Testis (tissue), 3 donors: ENCODE data around the gene TULP4. TPM values are rescaled to one million over a fixed set of nuclear protein-coding genes. Genes with fewer than 3 reads are reported as not detected.

ENCODE experiments used
- DNase-seq: peaks from one replicate; pipeline ENCODE4 v3.0.0-alpha.2; 2019
- H3K27ac ChIP-seq, 2 donors: fragments of 200-600 bp; sonication (generic); one replicate each; pipeline ENCODE4 v1.5.1; 2019
- H3K27me3 ChIP-seq: fragments of 200-600 bp; sonication (generic); one replicate; pipeline ENCODE4 v1.5.1; 2019
- H3K36me3 ChIP-seq: fragments of 200-600 bp; sonication (generic); one replicate; pipeline ENCODE4 v1.5.1; 2017; ENCODE audit warnings: low read depth; ENCODE audit errors: missing control alignments
- H3K4me1 ChIP-seq: fragments of 200-600 bp; sonication (generic); one replicate; pipeline ENCODE4 v1.5.1; 2019
- H3K4me3 ChIP-seq, 2 donors: fragments of 200-600 bp; sonication (generic); one replicate each; pipeline ENCODE4 v1.5.1; 2017 to 2019
- H3K9me3 ChIP-seq: fragments of 200-600 bp; sonication (generic); one replicate; pipeline ENCODE4 v1.5.1; 2017
- POLR2A ChIP-seq: fragments of 450-650 bp; IDR thresholded peaks from one replicate; pipeline ENCODE4 v1.6.1; 2017; ENCODE audit warnings: antibody characterized with exemption, mild to moderate bottlenecking, moderate library complexity
- WGBS, 2 donors: methylation state at CpG; one replicate each; pipeline ENCODE4 v1.1.5; 2018; 5-methylcytosine and 5-hydroxymethylcytosine counted together
- intact Hi-C: fragments of 100-400 bp; cut with DNase I; formaldehyde crosslinking; loops from one replicate; pipeline ENCODE4 v1.15.1; 2023; ENCODE audit warnings: low total_unique reads
- polyA plus RNA-seq: library from polyadenylated mRNA; stranded (reverse); fragments of 350-450 nt; fragmentation: Illumina TruSeq; extraction: RNeasy Lipid Tissue Mini Kit (QIAGEN cat#74804); gene quantifications from one replicate; pipeline ENCODE4 v1.2.3, GENCODE V29; 2014; ENCODE audit warnings: low read depth, low replicate concordance; ENCODE audit not compliant: insufficient read depth
- total RNA-seq, 2 donors: library from RNA; depleted of rRNA; stranded (reverse); fragments of >200 nt; gene quantifications; one replicate each; pipeline ENCODE4 v1.2.3, GENCODE V29; 2016
- TF ChIP-seq, protein P1 (sequence below), 3 experiments: fragments of 450-650 bp in 2 of 3; fragments of 200-600 bp in 1 of 3; sonication (generic) in 1 of 3; IDR thresholded peaks; one replicate each; pipeline ENCODE4 v1.5.1; 2016 to 2019; ENCODE audit warnings: antibody characterized with exemption in 3 of 3, mild to moderate bottlenecking in 2 of 3, moderate library complexity in 1 of 3

Gene TULP4
- total and polyA plus RNA-seq, 3 donors from 2014 or later = 18.0 to 211 (median 116) TPM

DNA sequence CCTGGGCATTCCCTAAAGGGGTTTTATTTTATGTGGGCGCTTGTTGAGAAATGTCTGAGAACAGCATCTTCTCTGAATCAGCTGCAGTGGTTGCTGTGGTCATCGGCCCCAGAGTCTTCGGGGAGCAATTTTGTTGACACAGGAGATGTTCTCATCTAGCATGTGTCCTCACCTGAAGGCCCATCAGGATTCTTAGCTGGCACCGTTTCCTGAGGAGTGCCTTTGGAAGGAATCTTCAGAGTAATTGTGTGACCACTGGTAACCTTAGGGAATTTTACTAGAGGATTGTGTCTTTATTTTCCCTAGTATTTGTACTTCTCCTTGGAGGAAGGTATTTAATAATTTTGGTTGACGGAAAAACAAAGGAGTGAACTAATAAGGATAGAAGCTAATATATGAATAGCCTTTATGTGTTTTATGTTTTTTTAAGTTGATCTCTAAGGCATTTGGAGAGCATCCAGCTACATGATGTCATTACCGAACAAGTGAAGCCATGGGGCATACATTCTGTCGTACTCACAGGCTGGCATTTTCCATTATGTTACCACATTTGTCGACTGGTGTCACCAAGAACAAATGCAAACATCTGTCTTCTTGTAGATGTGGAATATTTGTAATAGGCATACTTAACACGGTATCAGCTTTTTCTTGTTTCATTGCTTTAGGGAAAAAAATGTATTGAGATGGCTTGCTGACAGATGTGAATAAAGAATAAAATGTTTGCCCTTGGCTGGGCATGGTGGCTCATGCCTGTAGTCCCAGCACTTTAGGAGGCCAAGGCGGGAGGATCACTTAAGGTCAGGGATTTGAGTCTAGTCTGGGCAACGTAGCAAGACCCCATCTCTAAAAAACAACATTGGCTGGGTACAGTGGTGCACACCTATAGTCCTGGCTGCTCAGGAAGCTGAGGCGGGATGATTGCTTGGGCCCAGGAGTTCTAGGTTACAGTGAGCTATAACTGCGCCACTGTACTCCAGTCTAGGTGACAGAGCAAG lies 41.9 kb downstream of the TULP4 start:
- Histone ChIP-seq H3K36me3 (no peaks in the 10 kb centered on the region), H3K27ac (no peak overlapping the region), H3K27me3 (no peaks in the 10 kb centered on the region), H3K9me3 (no peaks in the 10 kb centered on the region), H3K4me1 (no peaks in the 10 kb centered on the region), H3K4me3 (no peak overlapping the region)
- TF ChIP-seq, protein P1, sequence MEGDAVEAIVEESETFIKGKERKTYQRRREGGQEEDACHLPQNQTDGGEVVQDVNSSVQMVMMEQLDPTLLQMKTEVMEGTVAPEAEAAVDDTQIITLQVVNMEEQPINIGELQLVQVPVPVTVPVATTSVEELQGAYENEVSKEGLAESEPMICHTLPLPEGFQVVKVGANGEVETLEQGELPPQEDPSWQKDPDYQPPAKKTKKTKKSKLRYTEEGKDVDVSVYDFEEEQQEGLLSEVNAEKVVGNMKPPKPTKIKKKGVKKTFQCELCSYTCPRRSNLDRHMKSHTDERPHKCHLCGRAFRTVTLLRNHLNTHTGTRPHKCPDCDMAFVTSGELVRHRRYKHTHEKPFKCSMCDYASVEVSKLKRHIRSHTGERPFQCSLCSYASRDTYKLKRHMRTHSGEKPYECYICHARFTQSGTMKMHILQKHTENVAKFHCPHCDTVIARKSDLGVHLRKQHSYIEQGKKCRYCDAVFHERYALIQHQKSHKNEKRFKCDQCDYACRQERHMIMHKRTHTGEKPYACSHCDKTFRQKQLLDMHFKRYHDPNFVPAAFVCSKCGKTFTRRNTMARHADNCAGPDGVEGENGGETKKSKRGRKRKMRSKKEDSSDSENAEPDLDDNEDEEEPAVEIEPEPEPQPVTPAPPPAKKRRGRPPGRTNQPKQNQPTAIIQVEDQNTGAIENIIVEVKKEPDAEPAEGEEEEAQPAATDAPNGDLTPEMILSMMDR (IDR thresholded peaks at IDR 0.05) = no peak
- TF ChIP-seq POLR2A = no peak
- DNase-seq = no peak
- 94 to 96% methylated on average over 13 of the region's 13 CpGs for WGBS, 2 donors
- intact Hi-C loops = no loop called here

DNA sequence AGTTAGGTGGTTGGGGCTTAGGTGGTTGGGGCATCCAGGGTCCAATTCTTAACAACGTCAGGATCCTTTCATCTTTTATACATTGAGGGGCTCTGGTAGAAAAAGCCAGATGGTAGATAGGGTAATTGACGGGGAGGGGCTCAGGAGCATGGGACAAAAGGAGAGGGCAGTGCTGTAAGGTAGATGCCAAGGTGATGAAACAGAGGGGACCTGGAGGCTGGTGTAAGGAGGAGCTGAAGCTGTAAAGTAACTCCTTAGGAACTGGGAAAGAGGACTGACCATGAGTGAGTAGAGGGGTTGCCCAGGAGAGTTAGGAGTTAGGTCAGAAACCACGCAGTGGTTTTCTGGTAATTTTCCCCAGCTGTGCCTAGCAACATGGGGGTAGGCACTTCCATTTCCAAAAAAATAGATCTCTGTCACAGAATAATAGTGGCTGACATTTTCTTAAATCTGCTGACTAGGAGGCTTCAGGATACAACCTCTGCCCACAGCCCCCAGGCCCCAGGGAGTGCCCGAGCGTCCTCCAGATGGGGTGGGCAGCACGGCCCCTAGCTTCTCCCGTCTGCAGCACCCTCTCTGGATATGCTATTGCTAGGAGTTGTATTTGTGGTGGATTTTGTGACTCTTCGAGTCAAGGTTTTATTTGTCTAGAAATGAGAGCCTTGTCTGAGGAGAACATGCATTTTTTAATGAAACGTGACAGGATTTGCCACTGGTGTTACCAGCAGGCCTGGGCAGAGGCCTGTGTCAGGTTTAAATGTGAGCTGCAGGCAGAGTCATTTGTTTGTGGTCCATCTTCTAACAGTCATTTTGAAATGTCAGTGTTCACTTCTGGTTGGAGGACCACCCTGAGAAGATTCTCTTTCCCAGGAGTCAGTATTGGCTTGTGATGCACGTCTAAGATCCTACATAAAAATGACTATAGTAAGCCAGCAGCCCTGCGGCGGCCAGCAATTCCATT lies 44.6 kb downstream of the TULP4 start:
- intact Hi-C loops = no loop called here
- Histone ChIP-seq H3K4me3 (no peak overlapping the region), H3K27ac (no peak overlapping the region), H3K36me3 (no peaks in the 10 kb centered on the region), H3K9me3 (no peaks in the 10 kb centered on the region), H3K27me3 (no peaks in the 10 kb centered on the region), H3K4me1 (no peaks in the 10 kb centered on the region)
- no peak for DNase-seq
- 82 to 84% methylated on average over 12 of the region's 12 CpGs for WGBS, 2 donors
- TF ChIP-seq, protein P1 (IDR thresholded peaks at IDR 0.05) = no peak
- TF ChIP-seq POLR2A = no peak

DNA sequence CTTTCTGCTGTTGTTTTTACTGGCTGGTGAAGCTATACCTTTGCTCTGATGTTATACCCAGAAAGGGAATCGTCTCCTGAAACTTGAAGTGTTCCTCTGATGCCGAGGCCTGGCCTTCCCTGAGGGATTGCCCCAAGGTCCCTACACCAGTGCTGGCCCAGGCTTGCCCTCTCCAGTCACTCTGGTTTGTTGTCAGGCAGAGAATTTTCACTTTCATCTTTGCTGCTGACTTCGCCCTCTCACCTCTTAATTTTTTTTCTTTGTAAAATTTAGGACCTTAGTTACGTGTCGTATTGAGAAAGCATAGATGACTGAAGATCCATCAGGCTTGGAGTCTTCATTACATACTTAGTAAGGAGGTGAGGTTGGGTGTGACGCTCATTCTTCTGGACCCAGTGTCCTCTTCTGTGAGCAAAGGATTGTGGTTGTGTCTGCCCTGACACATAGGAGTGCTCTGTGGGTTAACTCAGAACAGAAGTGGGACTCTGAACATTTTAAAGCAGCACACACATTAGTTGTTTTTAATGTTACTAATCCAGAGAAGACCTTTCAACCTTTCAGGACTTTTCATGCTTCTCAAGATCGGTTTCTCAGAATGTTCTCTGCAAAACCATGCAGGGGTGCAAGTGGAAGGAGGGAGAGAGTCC lies 45.4 kb downstream of the TULP4 start:
- no peaks in the 10 kb centered on the region for H3K36me3 ChIP-seq
- WGBS, 2 donors = 64 to 66% methylated on average over 7 of the region's 7 CpGs
- DNase-seq = no peak

DNA sequence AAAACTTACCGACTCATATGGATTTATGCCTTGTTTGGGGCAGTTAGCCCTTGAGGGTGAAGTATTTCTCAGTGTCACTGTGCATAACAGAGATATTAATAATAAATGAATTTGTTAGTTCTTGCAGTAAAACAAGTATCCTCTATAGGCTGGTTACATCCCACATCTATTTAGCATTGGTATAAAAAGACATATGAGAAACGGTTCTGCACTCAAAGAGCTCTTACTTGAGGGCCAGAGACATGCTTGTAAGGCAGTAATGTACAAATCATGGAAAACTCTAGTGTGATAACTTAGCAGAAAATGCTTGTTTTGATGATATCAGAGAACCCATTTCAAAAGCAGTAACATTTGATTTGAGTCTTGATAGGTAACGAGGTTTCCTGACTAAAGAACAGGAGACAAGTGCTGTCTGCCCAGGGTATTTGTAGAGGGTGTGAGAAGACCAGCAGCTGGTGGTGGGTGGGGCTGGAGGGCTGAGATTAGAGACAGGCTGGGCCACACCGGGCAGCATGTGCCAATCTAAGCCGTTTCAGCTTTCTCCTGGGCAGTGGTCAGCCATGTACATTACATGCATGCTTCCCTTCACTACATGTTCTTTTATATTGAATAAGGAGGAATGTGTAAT lies 46.3 kb downstream of the TULP4 start:
- DNase-seq = no peak
- H3K27ac ChIP-seq = no peak overlapping the region
- TF ChIP-seq POLR2A = no peak
- TF ChIP-seq, protein P1 (IDR thresholded peaks at IDR 0.05) = no peak
- no peaks in the 10 kb centered on the region for H3K9me3 ChIP-seq
- no peaks in the 10 kb centered on the region for H3K27me3 ChIP-seq
- H3K36me3 ChIP-seq = no peaks in the 10 kb centered on the region
- no peak overlapping the region for H3K4me3 ChIP-seq
- intact Hi-C loops = no loop called here
- no peaks in the 10 kb centered on the region for H3K4me1 ChIP-seq
- WGBS, 2 donors = 79 to 80% methylated on average over 5 of the region's 5 CpGs

More for the DNA sequence above, 45.4 kb downstream of the TULP4 start:
- no peaks in the 10 kb centered on the region for H3K27me3 ChIP-seq
- no peaks in the 10 kb centered on the region for H3K4me1 ChIP-seq
- H3K4me3 ChIP-seq = no peak overlapping the region
- H3K9me3 ChIP-seq = no peaks in the 10 kb centered on the region
- intact Hi-C loops = no loop called here
- H3K27ac ChIP-seq = no peak overlapping the region
- TF ChIP-seq, protein P1 (IDR thresholded peaks at IDR 0.05) = no peak
- TF ChIP-seq POLR2A = no peak
